A172 (cell line): ENCODE results near the gene RAB3B. TPM values are rescaled to one million over a fixed set of nuclear protein-coding genes. Genes with fewer than 3 reads are reported as not detected.
"Not testable (repeated sequence)": the region's sequence is repeated elsewhere in the genome, so short reads cannot be mapped to it uniquely, and the experiment has no call there.

Source experiments
- DNase-seq: peaks from one replicate; pipeline ENCODE4 v3.0.0-alpha.2; 2015; ENCODE audit warnings: low spot score
- total RNA-seq: library from RNA; depleted of rRNA; stranded (reverse); fragments of >200 nt; shearing (Covaris generic); gene quantifications from 2 replicates; pipeline ENCODE4 v1.2.3, GENCODE V29; 2014

RAB3B gene
- total RNA-seq, 1 experiment from 2014 or later: 9.0 TPM

DNA sequence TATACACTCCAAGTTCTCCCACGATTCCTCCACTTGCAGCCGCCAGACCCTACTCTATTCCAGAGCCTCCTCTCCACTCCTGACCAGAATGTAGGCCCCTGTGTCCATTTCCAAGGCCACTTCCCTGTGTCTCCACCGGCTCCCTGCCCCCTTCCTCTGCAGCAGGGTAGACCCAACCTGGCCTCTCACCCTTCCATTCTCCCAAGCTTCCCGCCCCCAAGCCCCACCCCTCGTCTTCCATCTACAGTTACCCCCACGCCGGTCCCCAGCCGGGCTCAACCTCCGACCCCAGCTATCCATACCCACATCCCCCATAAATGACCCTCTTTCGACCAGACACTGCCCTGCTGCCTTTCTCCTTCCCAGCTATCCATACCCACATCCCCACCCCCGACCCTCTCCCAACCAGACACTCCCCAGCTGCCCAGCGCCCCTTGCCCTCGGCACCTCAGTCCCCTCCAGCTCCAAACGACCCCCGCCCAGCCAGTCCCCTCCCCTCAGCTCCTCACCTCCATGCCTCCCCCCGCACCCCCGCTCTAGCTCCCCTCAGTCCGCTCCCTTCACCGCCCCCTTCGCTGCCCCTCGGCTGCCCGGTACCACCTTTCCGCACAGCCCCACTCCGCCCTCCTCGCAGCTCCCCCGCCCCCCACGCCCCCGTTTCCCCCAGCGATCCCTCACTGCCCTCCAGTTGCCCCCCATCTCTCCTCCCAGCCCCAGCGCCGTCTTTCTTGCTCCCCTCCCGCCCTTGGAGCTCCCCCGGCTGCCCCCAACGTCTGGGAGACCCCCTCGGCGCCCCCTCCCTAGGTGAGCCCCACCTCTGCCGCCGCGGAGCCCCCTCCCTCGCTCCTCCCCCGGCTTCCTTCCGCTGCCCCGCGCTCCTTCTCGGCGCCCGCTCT lies 670 bp downstream of the RAB3B start:
- no peak for DNase-seq

- DNase-seq: no peak
Observed at GRCh38 chr1:51988254-51988653, 2.2 kb downstream of the RAB3B start.

DNA sequence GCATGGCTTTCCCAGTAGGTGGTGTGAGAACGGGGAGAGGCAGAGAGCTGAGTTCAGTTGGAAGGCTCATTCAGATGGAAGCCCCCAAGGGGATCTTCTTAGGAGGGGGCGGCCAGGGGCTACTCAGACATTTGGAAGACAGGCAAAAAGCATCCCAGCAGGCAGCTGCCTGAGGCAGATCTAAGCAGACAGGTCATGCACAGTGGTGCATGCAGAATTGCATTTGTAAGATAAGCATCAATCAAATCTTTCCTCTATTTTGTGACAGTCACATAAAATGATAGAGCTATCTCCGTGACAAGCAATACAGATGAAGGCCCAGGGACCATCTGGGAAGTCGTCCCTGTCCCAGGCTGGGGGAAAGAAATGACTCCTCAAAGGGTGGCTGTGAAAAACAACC lies 3.8 kb downstream of the RAB3B start:
- no peak for DNase-seq

GRCh38 chr1:51982161-51982560 lies 8.3 kb downstream of the RAB3B start:
- DNase-seq: no peak

- DNase-seq: no peak
Observed at GRCh38 chr1:51981555-51981954, 8.9 kb downstream of the RAB3B start.

DNA sequence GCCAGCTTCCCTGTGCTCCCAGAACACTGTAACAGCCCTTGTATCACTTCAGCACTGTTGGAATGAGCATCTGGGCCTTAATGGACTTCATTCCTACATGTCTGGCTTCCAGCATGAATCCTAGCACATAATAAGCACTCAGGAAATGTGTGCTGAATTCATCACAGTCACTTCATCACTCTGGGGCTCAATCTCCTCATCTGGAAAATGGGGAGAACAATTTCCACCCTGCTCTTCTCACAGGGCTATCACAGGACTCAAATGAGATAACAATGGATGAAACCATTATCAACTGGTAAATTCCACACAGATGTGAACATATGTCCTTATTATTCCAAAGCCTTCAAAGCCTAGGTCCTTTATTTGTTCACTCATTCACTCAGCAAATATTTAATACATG lies 12.4 kb downstream of the RAB3B start:
- no peak for DNase-seq

GRCh38 chr1:51976846-51977602 lies 13.5 kb downstream of the RAB3B start:
- DNase-seq: no peak

GRCh38 chr1:51973587-51974474 lies 16.7 kb downstream of the RAB3B start:
- peak; percentile 6 for DNase-seq

GRCh38 chr1:51969038-51969705 lies 21.3 kb downstream of the RAB3B start:
- DNase-seq: peak; percentile 38

- no peak for DNase-seq
Observed at GRCh38 chr1:51968632-51969031, 21.9 kb downstream of the RAB3B start.

DNA sequence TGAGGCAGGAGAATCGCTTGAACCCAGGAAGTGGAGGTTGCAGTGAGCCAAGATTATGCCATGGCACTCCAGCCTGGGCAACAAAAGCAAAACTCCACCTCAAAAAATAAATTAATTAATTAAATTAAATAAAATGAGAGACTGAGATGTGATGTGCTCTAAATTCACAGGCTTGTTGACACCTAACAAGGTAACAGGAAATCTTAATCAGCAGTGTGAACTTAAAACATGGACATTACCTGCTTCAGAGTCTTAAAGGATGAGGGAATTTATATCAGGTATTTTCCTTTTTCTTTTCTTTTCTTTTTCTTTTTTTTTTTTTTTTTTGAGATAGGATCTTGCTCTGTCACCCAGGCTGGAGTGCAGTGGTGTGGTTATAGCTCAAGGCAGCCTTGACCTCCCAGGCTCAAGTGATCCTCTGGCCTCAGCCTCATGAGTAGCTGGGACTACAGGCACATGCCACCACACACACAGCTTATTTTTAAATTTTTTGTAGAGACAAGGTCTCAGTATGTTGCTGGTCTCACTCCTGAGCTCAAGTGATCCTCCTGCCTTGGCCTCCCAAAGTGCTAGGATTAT lies 23.2 kb downstream of the RAB3B start:
- DNase-seq: not testable (repeated sequence)

GRCh38 chr1:51966559-51966958 lies 23.9 kb downstream of the RAB3B start:
- DNase-seq: no peak

GRCh38 chr1:51964309-51964696 lies 26.2 kb downstream of the RAB3B start:
- no peak for DNase-seq

- DNase-seq: no peak
Observed at GRCh38 chr1:51963592-51964308, 26.8 kb downstream of the RAB3B start.

DNA sequence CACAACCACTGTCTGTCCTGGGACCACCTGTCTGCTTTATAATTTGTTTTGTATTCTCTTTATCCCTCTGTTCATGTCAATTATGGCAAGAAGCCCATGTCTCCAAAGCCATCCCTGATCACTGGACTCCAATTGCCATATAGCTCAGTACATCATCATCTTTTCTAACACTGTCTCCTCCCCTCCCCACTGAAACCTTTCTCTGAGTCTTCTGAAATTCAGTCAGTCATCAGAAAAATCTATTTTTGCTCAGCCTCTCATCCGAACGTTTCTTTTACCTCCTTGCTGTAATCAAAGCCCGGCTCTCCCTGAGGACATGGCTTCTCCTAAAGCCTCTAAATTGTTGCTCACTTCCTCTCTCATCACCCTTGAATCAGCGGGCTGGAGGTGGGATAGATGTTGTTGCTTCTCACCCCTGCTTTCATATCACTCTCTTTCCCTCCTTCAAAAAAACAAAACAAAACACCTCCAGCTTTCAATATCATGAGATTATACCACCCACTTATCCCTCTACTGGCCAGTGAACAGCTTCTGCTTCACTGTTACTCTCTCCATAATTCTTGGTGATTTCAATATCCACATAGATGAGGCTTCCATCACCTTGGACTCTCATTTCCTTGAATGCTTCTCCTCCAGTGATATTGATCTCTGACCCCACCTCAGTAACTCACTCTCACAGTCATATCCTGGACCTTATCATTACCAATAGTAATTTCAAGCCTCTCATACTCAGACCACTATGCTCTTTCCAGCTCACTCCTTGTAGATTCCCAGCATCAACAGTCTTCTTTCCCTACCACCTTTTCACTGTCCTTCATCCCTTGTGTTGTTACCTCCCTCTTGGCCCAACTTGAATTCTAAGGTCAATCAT lies 27.8 kb downstream of the RAB3B start:
- DNase-seq: no peak

GRCh38 chr1:51961954-51962353 lies 28.5 kb downstream of the RAB3B start:
- DNase-seq: no peak

GRCh38 chr1:51961231-51961630 lies 29.3 kb downstream of the RAB3B start:
- no peak for DNase-seq

GRCh38 chr1:51960262-51960661 lies 30.2 kb downstream of the RAB3B start:
- no peak for DNase-seq

GRCh38 chr1:51958824-51959223 lies 31.7 kb downstream of the RAB3B start:
- DNase-seq: no peak
